Fibroblast of the conjunctiva (primary cell): ENCODE measurements around the gene MLIP.

Experiments used
- DNase-seq: peaks from one replicate; pipeline ENCODE4 v3.0.0-alpha.2; 2010; ENCODE audit warnings: low read depth

Gene MLIP

GRCh38 chr6:54284161-54284860, 173.1 kb downstream of the MLIP start:
- no peak for DNase-seq

DNA sequence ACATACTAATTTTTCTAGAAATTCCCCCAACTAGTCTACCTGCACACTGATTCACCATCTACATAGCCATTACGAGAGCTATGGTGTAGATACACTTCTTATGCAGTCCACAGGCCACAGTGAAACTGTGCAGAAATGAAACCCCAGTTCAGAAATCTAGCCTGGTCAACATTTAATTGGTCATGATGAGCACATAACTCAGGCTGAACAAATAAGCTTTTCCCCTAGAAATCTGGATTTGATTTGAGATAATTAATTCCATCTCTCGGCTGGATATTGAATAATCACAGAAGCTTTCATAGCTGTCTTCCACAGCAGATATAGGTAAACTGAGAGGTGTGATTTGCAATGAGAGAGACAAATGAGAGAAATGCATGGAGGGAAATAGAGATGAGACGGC, 174.4 kb downstream of the MLIP start:
- no peak for DNase-seq

GRCh38 chr6:54286141-54286540, 174.9 kb downstream of the MLIP start:
- no peak for DNase-seq

DNA sequence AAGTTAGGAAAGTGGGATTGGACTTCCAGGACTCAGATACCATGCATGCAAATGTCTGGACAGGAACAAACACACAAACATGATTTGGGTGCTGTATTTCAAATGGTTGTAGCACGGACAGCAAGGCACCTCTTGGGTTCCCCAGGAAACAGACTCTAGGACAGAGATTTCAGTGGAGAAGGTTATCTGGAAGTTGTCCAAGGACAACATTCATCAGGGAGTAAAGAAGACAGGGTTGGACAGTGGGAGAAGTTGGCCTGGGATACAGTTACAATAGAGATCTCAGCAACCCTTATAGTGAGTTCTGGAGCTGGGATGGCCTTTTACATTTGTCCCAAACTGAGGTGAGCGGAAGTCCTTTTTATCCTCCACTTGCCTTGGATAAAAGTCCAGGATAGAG, 177.2 kb downstream of the MLIP start:
- no peak for DNase-seq

- DNase-seq: no peak
These were observed 178.2 kb downstream of the MLIP start for GRCh38 chr6:54289426-54289825.

GRCh38 chr6:54291146-54291545, 179.9 kb downstream of the MLIP start:
- DNase-seq: no peak

GRCh38 chr6:54291738-54292137, 180.5 kb downstream of the MLIP start:
- no peak for DNase-seq

- no peak for DNase-seq
These were observed 183.8 kb downstream of the MLIP start for GRCh38 chr6:54294965-54295532.

DNA sequence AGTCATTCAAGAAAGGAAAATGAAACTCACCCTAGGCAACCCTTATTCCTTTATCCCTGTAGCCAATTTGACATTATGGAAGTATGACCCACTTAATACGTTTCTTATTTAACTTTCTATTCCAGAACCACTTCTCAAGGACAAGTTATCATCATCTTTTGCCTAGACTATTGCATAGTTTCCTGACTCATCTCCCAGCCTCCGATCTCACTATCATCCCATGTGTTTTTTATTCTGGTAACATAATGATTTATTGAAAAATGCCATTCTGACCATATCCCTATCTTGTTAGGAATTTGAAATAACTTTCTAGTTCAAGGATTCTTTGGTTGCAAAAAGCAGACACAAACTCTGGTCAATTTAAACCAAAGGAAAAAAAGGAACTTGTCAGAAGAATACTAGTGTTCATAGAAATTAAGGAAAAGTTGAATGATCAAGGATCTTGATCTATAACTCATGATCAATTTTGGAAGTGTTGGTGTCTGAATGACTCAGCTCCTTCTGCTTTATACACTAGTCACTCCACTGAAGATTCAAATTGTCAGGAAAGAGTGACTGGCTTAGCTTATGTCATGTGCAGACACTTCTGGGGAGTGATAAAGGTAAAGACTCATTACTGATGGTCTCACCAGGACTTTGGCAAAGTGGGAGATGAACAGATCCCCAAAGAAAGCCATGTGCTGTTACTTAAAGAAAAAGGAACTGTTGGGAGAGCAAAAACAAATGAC, 188.5 kb downstream of the MLIP start:
- no peak for DNase-seq

GRCh38 chr6:54301770-54302169, 190.5 kb downstream of the MLIP start:
- no peak for DNase-seq

DNA sequence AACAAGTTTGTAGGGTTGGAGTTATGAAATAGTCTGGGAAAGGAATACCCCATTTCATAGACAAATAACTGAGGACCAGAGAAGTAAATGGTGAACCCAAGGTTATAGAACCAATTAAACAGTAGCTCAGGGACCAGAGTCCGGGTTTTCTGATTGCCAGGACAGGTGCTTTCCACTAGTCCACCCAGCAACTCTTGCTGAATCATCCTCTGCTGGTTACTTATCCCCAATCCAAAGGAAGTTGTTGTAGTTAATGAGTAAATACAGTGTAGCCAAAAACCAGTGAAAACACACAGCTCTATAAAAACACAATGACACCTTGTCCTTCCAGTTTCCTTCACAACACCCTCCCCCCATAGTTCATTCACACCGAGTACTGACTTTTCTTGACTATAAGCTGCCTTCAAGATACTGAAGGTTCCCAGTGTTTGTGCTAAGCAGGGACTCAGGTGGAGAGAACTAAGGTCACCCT, 196.2 kb downstream of the MLIP start:
- no peak for DNase-seq

- DNase-seq: no peak
These were observed 197.2 kb downstream of the MLIP start, which contains the start of gene TINAG for GRCh38 chr6:54308289-54308985. Gene TINAG, plus strand, starts transcription at chr6:54308441. Its CDS starts 110 bp downstream, at chr6:54308551.

DNA sequence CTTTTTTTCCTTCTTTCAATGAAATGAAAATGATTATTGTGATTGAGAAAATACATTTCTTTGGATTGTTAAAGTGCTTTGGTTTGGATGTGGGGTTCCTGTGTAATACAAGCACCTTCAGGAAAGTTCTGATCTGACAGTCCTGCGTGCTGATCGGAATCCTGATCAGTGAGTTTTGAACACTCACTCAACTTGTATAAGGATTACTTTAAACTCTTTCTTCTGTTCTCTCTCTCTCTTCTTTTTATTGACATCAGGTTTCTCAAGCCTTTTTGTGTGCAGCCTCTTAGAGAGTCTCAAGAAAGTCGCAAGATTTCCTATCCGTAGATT, 197.7 kb downstream of the MLIP start:
- no peak for DNase-seq

- DNase-seq: no peak
These were observed 199.3 kb downstream of the MLIP start for GRCh38 chr6:54310377-54311152.

DNA sequence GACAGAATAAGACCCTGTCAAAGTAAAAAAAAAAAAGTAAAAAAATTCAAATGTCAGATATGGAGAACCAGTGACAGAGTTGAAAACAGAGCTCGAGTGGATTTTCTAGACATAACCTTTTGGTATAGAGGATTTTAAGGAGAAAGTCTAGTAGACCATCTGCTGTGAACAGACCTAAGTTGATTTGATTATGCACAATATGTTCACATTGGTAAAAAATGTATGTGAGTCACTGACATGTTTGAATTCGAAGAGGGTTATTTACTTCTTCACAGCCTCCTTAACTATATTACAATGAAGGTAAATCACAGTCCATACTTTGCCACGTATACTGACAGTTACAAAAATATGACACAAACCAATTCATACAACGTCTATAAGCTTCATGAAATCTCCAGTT, 204.4 kb downstream of the MLIP start:
- DNase-seq: no peak
